GM18858 (cell line): Measurements from ENCODE around the gene CNGB1.
"Not testable (repeated sequence)": the region's sequence is repeated elsewhere in the genome, so short reads cannot be mapped to it uniquely, and the experiment has no call there.

Experiments
- ATAC-seq: cut with Tn5 transposase; IDR thresholded peaks from one replicate; pipeline ENCODE4 v1.9.1; 2021; ENCODE audit not compliant: unreplicated experiment

CNGB1 gene

GRCh38 chr16:57912529-57913260, 58.2 kb downstream of the CNGB1 start:
- ATAC-seq, result no peak

DNA sequence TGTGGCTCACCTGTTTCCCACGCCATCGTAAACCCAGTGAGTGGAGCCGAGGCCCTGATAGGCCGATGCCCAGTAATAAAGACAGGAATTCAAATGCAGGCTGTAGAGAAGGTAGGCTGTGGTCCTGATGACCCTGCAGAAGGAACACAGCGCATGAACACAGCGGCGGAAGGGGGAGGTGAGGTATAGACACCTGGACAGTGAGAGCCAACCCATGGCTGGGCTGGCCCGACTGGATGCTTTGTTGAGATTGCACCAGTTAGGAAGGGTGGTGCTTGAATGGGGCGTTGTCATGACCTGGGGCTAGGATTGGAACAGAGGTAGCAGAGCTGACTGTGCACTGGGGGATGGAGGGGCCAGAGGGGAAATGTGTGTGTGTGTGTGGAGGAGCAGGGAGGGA, 59.2 kb downstream of the CNGB1 start:
- no peak for ATAC-seq

DNA sequence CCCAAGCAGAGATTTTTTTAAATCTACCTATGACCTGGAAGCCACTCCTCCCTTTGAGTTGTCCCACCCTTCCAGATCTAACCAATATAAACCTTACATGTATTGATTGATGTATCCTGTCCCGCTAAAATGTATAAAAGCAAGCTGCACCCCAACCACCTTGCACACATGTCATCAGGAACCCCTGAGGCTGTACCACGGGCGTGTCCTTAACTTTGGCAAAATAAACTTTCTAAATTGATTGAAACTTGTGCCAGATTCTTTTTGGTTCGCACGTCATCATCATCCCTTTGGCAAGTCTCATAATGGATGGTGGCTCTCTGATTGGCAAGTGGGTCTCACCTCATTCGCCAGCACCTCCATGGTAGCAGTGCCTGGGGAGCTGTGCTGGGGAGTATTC, 60.2 kb downstream of the CNGB1 start:
- ATAC-seq, result no peak

DNA sequence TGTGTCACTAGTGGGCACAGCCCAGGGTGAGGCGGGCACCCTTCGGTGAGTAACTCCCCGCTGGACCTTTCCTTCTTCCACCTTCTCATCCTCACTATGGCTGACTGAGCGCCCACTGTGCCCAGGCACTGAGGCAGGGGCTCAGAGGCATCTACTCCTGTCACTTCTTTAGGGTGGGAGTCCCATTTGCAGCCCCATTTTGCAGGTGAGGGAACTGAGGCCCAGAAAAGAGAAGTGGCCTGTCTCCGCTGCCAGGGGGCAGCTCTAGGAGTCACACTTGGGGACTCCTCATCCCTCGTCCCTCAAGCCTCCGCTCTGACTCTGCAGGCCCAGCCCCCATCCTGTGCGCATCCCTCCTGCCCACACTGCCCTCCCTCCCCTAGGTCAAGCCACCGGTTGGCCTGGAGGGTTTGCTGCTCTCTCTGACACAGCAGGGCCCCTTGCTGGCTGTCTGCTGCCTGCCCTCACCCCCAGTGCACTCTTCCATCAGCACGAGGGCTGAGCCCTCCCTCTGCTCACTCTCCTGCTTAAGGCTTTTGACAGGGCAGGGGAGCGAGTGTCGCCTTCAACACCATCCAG, 62.4 kb downstream of the CNGB1 start:
- ATAC-seq, result no peak

DNA sequence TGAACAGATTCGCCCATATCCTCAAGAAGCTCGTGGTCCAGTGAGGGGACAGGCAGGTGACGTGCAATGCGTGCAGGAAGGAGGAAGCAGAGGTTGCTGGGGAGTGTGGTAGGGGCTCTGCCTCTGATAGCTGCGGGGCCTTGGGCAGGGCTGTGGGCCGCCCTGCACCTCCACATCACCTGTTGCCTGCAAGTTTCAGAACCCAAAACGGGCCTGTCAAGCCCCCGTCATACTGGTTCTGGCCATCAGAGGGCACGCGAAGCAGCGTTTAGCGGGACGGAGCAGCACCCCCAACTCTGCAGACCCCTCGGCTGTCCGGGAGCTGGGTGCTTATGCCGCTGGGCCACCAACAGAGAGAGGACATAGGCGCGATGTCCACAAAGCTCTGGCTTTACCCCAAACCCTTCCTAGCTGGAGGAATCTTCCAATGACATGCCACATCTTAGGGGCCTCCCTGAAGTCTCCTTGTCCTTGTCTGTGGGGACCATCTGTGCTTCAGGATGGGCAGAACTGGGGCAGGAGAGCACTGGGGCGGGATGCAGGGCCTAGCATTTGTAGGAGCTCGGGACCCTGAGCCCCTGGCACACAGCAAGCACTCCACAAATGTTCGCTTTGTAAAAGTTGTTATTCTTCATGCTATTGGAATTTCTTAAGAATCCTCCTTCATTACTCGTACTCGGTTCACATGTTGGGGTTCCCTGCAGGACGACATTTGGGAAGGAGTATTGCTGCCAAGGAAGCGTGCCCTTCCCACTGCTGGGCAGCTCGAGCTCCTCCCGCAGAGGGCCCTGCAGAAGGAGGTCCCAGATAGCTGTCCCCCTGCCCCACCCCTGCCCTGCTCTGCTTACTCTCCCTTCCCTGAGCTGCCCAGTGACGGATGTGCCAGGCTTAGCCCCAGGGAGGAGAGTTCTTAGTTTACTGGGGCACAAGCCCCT, 64.3 kb downstream of the CNGB1 start:
- no peak for ATAC-seq

- no peak for ATAC-seq
These were observed 66.8 kb downstream of the CNGB1 start for GRCh38 chr16:57904101-57904500.

DNA sequence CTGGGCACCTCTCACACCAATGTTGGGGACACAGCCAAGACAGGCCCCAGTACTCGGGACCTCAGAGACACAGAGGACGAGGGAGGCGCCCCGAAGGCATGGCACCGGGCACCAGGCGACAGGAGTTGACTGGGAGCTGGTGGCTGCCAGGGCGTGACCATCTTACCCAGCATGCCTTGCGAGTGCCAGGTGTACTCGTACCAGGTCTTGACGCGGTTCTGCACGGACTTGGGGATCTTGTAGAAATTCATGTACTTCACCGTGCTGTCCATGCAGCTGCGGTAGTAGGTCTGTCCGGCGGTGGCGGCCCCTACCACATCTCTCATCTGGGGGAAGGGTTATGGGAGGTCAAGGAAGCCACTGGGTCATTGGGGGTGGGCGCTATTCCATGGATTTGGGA, 67.3 kb downstream of the CNGB1 start:
- no peak for ATAC-seq

DNA sequence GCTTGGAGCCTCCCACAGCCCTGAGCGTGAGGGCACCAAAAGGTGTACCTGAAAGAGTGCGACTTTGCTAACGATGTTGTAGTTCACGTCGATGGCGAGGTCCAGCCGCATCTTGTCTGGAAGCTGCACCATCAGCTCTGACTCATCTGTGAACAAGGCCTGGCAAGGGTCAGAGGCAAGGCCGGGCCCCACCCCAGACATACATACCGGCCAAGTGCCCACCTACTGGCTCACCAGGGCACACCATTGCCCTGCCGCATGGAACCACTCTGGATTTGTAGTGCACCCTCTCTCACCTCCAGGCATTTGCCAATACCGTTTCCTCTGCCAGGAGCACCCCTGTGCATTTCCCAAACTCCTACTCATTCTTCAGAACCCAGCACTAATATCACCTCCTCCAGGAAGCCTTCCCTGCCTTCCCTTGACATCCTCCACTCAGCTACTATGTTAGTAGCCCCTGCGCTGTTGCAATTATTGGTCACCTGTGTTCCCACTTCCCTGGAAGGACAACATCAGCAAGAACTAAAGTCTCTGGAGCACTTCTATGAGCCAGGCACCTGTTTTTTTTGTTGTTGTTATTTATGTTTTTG, 69.4 kb downstream of the CNGB1 start:
- ATAC-seq, result no peak

- no peak for ATAC-seq
These were observed 70.0 kb downstream of the CNGB1 start for GRCh38 chr16:57900796-57901479.

- no peak for ATAC-seq
These were observed 70.9 kb downstream of the CNGB1 start for GRCh38 chr16:57899771-57900661.

DNA sequence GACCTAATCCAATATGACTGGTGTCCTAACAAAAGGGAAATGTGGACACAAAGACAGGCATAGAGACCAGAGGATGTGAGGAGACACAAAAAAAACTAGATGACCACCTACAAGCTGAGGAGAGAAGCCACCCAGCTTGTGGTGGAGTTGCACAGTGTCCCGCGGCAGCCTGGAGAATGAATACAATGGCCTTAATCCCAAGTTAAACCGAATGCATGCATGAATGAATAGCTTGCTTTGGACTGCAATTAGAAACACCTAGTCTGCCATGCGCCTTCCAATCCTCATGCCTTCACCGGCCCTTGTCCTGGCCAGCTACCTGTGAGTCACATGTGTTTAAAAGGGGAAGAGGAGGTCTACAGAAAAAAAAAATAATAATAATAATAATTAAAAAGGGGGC, 72.0 kb downstream of the CNGB1 start:
- ATAC-seq, result no peak

DNA sequence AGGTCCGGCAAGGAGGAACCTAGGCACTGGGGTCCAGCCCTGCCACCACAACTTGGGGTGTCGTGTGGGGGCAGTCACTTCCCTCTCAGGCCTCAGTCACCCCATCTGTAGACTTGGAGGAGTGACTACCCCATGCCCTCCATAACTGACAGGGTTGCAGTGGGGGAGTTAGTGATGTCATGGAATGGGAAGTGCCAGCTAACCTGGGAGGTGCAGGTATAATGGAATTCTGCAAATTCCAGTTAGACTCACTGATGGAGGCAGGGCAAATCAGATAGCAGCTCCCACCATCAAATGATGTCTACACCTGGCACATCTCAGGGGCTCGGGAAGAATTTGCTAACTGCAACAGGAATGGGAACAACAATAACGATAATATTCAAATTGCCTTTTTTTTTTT, 72.9 kb downstream of the CNGB1 start:
- ATAC-seq, result no peak

DNA sequence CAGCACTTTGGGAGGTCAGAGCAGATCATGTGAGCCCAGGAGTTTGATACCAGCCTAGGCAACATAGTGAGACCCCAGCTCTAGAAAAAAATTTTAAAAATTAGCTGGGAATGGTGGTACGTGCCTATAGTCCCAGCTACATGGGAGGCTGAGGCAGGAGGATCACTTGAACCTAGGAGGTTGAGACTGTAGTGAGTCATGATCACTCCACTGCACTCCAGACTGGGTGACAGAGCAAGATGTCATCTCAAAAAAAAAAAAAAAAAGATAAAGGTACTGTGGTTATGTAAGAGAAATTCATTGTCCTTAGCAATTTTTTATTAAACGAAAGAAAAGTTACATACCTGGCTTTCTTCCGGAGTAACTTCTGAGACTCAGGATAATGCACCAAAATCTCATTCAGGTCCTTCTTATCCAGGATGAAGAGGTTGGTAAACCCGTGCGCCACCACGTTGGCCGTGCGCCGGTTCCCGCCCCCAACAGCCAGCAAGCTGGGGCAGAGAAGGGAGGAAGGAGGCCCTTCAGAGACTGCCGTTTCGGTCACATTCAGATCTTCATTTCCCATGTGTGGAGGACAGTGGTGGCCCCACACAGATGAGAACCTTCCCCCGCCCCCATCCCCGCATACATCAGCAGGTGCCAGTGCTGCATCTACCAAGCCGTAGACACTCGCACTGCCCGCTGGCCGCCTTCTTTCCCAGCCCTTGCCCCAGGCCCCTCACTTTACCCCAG, 73.7 kb downstream of the CNGB1 start:
- no peak for ATAC-seq

DNA sequence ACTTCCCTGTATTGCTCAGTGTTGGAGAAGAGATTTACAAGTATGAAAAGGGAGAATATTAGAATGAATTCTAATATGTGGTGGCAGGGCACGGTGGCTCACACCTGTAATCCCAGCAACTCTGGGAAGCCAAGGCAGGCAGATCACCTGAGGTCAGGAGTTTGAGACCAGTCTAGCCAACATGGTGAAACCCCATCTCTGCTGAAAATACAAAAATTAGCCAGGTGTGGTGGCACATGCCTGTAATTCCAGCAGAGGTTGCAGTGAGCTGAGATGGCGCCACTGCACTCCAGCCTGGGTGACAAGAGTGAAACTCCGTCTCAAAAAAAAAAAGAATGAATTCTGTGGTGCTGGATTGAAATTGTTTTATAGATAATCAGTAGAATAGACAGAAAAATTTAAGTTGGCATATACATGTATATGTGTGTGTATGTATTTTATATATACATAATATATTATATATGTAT, 75.8 kb downstream of the CNGB1 start:
- ATAC-seq, result not testable (repeated sequence)

- ATAC-seq, result no peak
These were observed 76.4 kb downstream of the CNGB1 start for GRCh38 chr16:57894390-57895080.

DNA sequence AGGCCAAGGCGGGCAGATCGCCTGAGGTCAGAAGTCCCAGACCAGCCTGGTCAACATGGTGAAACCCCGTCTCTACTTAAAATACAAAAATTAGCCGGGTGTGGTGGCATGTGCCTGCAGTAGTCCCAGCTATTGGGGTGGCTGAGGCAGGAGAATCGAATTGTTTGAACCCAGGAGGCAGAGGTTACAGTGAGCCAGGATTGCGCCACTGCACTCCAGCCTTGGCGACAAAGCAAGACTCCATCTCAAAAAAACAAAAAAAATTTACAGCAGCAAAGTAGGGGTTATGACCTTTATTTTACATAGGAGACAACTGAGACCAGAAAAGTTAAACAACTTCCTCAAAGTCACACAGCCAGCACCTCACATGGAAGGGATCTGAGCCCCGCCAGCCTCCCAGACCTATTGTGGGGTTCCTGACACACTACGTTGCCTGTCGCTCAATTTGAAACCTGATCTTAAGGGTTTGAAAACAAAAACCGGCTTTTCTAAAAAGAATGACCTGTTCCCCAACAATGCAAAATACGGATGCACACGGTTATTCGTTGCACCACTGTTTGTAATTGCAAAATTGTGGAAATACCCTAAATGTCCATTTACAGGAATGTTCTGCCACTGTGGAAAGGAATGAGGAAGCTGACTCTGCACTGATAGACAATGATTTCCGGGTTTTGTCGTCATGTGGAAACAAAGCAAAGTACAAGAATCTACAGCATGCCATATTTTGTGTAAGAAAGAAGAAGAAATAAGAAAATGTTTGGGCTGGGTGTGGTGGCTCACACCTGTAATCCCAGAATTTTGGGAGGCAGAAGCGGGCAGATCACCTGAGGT, 77.2 kb downstream of the CNGB1 start:
- ATAC-seq, result no peak

- ATAC-seq, result no peak
These were observed 77.7 kb downstream of the CNGB1 start for GRCh38 chr16:57893217-57893558.
